TTC549 (cell line): Measurements from ENCODE around the gene SERPINE1.
"Not testable (repeated sequence)": the region's sequence is repeated elsewhere in the genome, so short reads cannot be mapped to it uniquely, and the experiment has no call there.

Experiments
- FAIRE-seq: peaks from 2 replicates; lab custom pipeline; 2012; peaks lifted over from hg19 to GRCh38; lab: Jason Lieb, UNC

SERPINE1 gene

DNA sequence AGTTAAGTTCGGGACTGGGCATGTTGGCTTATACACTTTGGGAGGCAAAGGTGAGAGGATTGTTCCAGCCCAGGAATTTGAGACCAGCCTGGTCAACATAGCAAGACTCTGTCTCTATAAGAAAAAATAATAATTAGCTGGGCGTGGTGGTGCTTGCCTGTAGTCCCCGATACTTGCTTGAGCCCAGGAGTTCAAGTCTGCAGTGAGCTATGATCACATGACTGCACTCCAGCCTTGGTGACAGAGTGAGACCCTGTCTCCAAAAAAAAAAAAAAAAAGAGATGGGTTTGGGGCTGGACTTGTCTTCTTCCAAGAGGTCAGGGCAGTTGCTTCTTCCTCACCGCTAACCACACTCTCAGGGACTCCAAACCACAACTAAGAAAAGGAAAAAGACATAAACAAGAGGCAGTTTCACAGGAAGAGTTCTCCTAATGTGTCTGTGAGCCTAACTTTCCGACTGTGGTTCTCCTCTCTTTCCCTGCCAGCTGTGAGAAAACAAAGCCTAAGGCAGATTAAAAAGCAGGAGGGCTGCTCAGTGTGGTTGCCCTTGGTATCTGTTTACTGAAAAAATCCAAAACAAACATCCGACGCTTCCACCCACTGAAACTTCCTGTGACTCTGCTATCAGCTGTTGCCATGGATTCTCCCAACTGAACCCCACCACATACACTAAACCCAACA, 2.4 kb upstream of the SERPINE1 start:
- no peak for FAIRE-seq

GRCh38 chr7:101125989-101126650, 784 bp upstream of the SERPINE1 start:
- no peak for FAIRE-seq

- no peak for FAIRE-seq
Measured at GRCh38 chr7:101127460-101128039, 646 bp downstream of the SERPINE1 start.

DNA sequence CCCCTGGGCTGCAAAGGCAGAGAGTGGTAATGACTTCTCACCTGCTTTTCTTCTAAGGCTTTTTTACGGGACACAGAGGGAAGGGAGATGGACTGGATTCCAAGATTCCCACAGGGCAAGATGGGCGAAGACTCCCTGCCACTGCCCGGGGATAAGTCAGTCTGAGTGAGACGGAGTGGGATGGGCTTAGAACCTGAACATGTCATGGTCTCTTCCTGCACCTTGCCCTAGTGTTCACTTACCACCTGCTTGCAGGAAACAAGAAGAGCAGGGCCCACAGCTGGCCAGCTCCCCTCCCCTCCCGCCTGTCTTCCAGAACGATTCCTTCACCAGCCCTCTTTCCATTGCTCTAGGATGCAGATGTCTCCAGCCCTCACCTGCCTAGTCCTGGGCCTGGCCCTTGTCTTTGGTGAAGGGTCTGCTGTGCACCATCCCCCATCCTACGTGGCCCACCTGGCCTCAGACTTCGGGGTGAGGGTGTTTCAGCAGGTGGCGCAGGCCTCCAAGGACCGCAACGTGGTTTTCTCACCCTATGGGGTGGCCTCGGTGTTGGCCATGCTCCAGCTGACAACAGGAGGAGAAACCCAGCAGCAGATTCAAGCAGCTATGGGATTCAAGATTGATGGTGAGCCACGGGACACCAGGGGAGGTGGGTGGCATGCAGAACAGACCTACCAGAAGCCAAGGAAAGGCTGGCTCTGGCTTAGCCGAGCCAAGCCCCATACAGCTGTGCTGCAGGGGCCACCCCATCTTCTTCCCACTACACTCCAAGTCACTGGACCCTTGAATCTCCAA, 1.3 kb downstream of the SERPINE1 start:
- no peak for FAIRE-seq

- no peak for FAIRE-seq
Measured at GRCh38 chr7:101129603-101130117, 2.8 kb downstream of the SERPINE1 start.

GRCh38 chr7:101132626-101133600, 6.0 kb downstream of the SERPINE1 start:
- FAIRE-seq: not testable (repeated sequence)

DNA sequence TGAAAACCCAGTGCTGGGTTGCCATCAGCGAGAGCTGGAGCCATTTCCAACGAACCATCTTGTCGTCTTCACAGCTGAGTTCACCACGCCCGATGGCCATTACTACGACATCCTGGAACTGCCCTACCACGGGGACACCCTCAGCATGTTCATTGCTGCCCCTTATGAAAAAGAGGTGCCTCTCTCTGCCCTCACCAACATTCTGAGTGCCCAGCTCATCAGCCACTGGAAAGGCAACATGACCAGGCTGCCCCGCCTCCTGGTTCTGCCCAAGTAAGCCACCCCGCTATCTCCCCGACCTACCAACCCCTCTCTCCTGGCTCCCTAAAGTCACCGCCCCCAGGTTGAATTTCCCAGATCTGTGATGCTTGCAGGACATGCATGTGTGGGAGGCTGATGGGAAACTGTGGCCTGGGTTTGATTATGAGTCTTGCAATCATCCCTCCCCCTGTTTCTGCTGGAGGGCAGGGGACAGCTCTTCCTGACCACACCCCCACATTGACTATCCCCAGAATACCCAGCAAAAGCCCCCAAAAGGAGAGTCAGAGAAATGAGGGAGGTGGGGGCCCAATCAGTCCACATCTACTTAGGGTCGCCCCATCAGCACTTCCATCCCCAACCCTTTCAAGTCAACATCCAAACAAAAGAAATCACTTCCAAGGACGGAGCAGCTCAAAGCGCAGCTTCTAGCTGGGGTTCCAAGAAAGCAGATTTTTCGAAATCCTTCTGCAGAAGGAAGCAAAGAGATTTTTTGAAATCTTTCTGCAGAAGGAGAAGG, 6.9 kb downstream of the SERPINE1 start:
- FAIRE-seq: no peak

DNA sequence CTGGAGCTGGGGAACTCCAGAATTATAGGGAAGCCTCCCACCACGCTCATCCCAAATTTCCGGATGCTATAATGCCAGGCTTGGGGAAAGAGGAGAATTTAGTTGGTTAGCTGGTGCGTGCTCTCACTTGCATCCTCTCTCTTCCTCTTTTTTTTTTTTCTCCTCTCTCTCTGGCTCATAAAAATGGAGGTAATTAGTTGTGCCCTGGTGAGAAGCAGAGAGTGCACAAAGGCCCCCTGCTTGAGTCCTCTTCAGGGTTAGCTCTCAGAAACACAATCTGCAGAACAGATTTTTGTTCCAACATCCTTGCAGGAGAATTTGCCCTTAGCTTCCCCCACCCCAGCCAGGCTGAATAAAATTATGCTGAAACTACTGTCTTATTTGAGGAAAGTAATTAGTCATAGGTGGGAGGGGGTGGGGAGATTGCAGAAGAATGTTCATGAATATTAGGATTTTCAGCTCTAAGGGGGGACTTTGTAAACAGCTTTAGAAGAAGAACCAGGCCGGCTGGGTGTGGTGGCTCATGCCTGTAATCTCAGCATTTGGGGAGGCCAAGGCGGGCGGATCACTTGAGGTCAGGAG, 7.6 kb downstream of the SERPINE1 start:
- no peak for FAIRE-seq

GRCh38 chr7:101137651-101138212, 10.8 kb downstream of the SERPINE1 start:
- no peak for FAIRE-seq

DNA sequence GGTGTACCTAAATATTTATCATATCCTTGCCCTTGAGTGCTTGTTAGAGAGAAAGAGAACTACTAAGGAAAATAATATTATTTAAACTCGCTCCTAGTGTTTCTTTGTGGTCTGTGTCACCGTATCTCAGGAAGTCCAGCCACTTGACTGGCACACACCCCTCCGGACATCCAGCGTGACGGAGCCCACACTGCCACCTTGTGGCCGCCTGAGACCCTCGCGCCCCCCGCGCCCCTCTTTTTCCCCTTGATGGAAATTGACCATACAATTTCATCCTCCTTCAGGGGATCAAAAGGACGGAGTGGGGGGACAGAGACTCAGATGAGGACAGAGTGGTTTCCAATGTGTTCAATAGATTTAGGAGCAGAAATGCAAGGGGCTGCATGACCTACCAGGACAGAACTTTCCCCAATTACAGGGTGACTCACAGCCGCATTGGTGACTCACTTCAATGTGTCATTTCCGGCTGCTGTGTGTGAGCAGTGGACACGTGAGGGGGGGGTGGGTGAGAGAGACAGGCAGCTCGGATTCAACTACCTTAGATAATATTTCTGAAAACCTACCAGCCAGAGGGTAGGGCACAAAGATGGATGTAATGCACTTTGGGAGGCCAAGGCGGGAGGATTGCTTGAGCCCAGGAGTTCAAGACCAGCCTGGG, 11.4 kb downstream of the SERPINE1 start:
- FAIRE-seq: no peak

GRCh38 chr7:101140339-101140699, 13.4 kb downstream of the SERPINE1 start:
- no peak for FAIRE-seq

GRCh38 chr7:101140746-101141382, 14.0 kb downstream of the SERPINE1 start:
- FAIRE-seq: no peak

GRCh38 chr7:101151908-101152651, 25.2 kb downstream of the SERPINE1 start:
- FAIRE-seq: no peak

- no peak for FAIRE-seq
Measured at GRCh38 chr7:101153969-101154692, 27.2 kb downstream of the SERPINE1 start, which contains the start of gene AP1S1. AP1S1 (plus strand) TSS chr7:101154476; CDS start chr7:101154515, 39 bp downstream.

- FAIRE-seq: no peak
Measured at GRCh38 chr7:101154693-101155102, 27.8 kb downstream of the SERPINE1 start.

- no peak for FAIRE-seq
Measured at GRCh38 chr7:101155303-101155702, 28.4 kb downstream of the SERPINE1 start.

DNA sequence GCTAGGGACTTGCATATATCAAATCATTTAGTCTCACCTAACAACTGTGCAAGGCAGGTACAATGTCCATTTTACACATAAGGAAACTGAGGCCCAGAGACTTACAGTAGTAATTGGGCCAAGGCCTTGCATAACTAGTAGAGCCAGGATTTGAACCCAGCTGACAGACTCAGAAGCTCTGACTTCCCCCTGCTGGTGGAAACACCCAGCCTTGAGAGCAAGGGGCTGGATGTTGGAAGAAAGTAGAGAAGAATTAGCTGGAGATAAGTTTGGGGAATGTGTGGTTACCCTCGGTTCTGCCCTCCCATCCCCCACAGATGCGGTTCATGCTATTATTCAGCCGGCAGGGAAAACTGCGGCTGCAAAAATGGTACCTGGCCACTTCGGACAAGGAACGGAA, 29.4 kb downstream of the SERPINE1 start:
- FAIRE-seq: no peak
